Activated T-cell treated with anti-CD3 and anti-CD28 coated beads, Interleukin-2, amount 50 U/mL, for 1 hour (primary cell): ENCODE data around the gene CNTD1.
"Not testable (repeated sequence)": the region's sequence is repeated elsewhere in the genome, so short reads cannot be mapped to it uniquely, and the experiment has no call there.

Experiments
- DNase-seq: peaks from one replicate; pipeline ENCODE4 v3.0.0-alpha.2; 2020

CNTD1 gene, protein sequence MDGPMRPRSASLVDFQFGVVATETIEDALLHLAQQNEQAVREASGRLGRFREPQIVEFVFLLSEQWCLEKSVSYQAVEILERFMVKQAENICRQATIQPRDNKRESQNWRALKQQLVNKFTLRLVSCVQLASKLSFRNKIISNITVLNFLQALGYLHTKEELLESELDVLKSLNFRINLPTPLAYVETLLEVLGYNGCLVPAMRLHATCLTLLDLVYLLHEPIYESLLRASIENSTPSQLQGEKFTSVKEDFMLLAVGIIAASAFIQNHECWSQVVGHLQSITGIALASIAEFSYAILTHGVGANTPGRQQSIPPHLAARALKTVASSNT

DNA sequence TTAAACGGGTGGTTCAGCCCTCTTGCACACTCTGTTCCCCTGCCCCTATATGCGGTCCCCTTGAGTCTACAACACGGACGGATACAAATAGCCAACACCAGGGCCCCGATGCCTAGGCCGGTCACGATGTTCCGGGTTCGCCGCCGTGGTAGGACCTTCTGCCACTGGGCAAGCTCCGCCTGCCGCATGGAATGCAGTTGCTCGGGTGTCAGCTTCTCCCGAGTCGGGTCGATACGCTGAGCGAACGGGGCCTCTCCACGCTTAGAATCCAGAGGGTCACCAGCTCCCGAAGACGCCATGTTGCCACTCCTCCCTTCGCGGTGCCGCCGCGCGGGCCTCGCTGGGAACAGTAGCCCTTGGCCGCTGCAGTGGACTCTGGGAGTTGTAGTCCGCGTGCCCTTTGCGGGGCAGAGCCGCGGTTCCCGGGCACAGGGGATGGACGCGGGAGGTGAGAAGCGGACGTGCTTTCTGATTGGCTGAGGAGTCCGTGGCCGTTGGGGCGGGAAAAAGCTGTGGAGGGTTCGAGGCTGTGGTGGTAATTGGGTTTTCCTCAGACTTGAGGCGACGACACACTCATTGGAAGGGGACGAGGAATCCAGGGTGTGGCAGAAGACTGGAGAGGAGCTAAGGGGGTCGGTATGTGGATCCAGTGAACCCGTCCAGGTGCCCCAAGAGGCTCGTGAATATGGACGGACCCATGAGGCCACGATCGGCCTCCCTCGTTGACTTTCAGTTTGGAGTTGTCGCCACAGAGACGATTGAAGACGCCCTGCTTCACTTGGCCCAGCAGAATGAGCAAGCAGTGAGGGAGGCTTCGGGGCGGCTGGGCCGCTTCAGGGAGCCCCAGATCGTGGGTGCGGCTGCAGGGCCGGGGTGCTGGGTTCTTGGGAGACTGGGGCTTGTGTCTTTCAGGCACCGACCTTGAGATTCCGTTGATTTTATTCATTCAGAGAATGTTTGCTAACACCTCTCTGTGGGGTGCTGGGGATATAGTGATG is at the start of gene CNTD1, which contains the start of gene COA3:
Gene CNTD1, plus strand, starts transcription at position 479 of the 998 bp plus-strand sequence. Its CDS starts 207 bp downstream, at position 686.
Gene COA3, minus strand, starts transcription at position 322 of the 998 bp plus-strand sequence. Its CDS starts 23 bp downstream, at position 299.
- peak; percentile 76 for DNase-seq

DNA sequence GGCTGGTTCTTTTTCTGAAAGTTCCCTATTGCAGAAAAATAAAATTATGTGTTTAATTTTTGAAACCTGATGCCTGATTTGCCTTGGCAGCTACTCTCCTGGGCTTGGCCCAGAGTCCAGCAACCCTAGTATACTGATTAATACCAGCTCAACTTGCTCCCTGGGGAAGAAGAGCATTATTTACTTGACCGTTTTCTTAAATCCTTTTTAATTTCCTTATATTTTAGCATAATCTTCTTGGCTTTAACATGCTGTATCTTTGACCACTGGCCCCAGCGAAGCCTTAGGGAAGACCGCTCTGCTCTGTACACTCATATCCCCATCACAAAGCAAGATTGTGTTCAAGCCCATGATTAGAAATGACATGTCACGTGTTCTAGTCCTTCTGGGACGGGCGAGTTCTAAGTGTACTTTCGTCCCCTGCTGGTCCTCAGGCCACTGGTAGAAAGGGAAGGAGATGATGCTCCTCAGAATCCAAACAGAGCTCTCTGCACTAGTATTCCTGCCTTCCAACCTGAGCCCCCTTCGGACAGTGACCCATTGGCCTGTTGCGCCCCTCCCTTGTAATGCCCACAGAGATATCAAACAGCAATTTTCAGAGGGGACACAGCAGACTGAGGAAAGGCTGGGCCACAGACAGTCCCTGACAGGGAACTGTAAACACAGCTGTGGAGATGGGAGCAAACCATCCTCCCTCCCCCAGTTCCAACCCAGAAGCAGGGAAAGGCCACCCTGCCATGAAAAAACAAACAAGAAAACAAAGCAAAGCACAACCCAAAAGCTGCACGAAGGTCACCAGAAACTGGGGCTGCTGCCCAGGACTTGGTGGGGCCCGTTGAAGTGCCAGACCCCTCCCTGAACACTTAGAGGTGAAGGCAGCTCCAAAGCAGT is 49.5 kb upstream of the CNTD1 start:
- DNase-seq, result no peak

DNA sequence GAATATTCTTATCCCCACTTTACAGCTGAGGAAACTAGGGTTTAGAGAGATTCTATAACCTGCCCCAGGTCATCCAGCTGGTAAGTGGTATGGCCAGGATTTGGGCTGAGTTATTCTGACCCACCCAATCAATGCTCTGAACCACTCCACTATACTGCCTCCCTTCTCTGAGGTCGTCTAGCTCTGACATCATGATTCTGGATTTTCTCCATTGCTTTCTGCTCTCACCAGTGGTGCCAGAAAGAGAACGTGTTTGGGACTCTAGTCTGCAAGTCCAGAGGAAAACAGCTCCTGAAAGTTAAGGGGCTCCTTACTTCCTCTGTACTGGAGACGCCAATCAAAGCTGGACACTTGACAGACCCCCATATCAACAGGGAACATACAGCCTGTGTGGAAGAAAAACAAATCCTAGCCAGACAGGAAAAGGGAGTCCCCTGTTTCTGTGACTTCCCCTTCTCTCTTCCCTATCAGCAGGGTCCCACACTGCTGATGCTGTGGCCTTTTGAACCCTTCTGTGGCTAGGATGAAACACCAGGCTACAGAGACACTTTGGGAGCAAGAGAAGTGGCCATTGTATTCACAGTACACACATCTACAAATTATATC is 47.8 kb upstream of the CNTD1 start:
- DNase-seq, result no peak

DNA sequence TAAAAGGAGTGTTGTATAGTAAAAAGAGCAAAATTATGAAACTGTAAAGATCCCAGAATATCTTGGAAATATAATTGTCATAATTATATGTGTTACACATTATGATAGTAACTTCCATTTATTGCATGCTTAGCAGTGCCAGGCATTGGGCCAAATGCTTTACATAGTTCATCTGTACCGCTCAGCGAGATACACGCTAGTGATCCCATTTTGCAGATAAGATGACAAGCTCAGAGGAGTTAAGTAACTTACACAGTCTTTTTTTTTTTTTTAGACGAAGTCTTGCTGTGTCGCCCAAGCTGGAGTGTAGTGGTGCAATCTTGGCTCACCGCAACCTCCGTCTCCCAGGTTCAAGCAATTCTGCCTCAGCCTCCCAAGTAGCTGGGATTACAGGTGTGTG is 47.0 kb upstream of the CNTD1 start:
- DNase-seq, result no peak

DNA sequence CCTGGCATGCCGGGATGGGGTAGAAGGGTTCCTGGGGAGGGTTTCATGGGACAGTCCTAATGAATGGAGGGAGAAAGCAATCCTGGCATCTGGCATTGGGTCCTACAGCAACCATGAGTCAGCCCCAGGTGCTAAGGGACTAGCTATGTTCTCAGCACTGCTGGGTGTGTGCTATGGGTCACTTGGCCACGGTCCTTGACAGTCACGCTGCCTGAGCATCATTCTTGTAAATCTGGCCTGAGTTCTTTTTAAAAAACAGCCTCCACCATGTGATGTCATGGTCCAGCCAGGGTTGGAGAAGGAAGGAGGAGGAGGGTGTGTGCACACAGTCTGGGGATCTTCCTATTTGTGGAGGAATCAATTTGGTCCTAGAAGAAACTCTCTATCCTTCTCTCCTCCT is 43.9 kb upstream of the CNTD1 start:
- DNase-seq, result no peak

DNA sequence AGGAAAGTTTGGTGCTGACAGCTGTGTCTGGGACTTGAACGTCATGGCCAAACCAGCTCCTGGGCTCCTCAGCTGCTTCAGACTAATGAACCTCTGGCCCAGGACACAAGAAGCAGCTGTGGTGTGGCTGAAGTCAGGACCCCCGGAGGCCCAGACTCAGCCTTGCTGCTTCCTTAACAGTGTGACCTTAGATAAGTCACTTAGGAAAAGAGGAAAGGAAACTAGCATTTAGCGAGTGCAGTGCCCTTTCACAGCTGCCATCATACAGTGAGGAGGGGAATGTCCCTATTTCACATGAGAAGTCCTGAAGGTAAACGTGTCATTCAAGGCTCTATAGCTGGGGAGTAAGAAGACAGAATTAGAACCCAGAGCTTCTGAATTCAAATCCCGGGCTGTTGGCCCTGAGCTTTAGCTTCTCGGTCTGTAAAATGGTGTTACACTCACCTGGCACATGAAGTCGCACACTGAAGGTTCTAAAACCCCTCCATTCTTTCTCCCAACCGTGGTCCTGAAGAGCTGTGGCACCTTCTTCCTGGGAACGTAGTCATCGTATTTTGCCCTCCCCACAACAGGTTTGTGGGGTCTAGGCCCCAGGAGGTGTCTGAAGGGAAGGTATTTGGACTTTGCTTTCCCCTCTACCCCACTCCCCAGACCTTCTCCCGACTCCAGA is 38.5 kb upstream of the CNTD1 start:
- no peak for DNase-seq

DNA sequence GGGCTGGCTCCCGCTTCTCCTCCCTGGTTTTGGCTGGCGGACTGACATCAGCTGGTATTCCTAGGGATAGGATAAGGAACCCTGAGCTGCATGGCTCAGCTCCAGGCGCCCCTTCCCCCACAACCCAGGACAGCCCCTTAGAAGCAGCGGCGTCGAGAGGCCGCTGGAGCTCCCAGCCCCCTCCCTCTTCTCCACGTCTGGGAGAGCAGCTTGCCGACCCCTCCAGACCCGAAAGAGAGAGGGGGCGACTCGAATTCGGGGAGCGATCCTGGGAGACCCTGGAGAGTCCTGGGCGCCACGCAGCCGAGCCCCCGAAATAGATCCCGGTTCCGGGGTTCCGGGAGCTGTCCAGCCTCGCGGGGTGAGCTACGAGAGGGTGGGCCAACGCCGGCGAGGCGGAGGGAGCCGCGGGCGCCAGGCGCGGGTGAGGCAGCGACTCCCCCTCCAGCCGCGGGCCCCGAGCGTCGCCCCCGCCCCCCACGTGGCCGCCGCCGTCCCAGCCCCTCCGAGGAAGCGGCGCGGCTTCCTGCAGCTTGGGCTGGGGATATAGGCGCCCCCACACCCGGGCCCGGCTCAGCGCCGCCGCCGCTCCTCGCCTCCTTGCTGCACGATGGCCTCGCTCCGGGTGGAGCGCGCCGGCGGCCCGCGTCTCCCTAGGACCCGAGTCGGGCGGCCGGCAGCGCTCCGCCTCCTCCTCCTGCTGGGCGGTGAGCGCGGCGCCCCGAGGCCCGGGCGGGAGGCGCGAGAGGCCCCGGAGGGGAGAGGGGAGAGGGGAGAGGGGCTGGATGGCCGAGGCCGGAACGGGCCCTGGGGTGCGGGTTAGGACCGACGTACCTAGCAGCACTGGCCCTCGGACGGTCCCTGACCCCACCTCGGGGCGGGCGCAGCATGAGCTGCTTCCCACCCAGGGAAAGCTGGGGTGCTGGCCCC is 37.7 kb upstream of the CNTD1 start, which contains the start of gene RAMP2:
Gene RAMP2, plus strand, starts transcription at position 576 of the 930 bp plus-strand sequence. Its CDS starts 35 bp downstream, at position 611.
- no peak for DNase-seq

DNA sequence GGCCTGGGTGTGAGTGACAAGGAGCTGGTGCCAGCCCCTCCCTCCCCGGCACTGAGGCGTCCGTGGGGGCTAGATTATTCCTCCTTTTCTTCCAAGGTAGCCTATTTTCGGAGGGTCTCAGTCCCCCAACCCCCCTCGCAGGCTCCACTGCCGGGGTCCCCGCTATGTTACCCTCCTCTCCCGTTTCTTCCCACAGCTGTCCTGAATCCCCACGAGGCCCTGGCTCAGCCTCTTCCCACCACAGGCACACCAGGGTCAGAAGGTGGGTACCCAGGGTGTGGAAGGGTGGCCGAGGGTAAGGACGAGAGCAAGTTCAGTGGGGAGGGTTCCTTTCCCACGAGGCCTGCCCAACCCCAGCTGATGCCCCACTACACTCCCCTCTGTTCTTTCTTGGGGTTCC is 37.0 kb upstream of the CNTD1 start:
- DNase-seq, result no peak

DNA sequence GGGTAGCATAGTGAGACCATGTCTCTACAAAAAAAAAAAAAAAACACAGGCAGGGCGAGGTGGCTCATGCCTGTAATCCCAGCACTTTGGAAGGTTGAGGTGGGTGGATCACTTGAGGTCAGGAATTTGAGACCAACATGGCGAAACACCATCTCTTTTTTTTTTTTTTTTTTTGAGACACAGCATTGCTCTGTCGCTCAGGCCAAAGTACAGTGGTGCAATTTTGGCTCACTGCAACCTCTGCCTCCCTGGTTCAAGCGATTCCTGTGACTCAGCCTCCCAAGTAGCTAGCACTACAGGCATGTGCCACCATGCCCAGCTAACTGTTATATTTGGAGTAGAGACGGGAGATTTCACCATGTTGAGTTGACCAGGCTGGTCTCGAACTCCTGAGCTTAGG is 32.5 kb upstream of the CNTD1 start:
- no peak for DNase-seq

DNA sequence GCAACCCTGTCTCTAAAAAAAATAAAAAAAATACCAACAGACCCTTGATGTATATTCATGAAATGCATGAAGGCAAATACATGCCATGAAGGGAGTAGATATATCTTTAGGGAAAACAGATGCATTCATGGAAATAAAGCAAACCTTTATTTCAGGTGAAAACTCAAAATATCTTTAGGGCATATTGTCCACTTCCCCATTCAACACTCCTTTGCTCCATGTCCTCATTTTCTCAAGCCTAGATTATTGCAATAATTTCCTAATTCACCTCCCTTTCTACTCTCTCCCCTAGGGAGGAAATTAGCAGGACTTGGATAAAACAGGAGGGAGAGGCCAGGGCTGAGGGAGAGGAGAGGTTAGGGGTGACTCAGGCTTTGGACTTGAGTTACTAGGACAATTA is 31.1 kb upstream of the CNTD1 start:
- no peak for DNase-seq

DNA sequence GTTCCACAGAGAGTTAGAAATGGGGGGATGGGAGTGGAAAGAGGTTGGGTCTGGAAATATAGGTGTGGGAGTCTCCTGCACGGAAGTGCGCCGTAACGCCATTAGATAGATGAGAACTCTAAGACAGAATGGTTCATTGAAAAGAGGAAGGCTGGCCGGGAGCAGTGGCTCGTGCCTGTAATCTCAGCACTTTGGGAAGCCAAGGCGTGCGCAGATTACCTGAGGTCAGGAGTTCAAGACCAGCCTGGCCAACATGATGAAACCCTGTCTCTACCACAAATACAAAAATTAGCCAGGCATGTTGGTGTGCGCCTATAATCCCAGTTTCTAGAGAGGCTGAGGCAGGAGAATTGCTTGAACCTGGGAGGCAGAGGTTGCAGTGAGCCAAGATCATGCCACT is 30.7 kb upstream of the CNTD1 start:
- not testable (repeated sequence) for DNase-seq

DNA sequence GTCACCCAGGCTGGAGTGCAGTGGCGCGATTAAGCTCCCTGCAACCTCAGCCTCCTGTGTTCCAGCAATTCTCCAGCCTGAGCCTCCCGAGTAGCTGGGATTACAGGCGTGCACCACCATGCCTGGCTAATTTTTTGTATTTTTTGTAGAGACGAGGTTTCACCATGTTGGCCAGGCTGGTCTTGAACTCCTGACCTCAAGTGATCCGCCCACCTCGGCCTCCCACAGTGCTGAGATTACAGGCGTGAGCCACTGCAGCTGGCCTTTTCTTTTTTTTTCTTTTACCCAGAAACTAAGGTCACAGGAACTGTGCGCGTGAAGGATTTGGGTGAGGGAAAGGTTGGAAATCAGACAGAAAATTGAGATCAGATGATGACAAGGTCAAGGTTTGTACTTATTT is 28.7 kb upstream of the CNTD1 start:
- DNase-seq, result not testable (repeated sequence)

DNA sequence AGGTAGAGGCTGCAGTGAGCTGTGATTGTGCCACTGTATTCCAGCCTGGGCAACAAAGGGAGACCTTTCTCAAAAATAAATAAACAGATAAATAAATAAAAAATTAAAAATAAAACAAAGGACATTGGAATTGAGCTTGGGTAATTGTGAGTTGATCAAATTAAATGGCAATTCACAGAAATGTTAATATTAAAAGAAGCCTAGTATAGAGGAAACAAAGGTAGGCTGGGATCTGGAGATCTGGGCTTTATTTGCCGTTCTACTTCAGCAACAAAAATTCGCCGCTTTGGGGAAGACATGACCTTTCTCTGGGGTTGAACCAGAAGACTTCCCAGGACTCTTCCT is 25.7 kb upstream of the CNTD1 start:
- no peak for DNase-seq

DNA sequence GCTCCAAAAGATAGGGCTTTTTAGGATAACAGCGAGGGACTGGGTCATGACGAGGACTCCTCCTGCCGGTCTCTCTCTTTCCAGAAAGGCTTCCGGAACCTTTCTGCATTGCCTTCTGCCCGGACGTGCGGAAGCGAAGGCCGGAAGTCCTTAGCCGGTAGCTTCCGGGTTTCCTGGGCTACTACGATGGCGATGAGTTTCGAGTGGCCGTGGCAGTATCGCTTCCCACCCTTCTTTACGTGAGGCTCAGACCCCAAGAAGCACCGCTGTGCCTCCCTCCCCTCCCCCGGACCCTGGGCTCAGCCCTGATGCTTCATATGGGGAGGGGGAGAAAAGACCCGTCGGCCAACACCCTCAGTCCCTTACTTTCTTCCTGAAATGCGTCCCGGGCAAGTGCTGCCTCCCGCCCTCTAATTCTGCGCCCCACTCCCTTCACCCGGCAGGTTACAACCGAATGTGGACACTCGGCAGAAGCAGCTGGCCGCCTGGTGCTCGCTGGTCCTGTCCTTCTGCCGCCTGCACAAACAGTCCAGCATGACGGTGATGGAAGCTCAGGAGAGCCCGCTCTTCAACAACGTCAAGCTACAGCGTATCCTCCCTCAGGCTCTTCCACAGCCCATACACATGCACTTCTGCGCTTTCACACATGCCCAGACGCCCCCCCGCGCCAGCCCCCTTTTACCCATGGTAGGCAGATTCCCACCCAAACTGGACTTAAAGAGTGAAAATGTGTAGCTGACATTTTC is 25.2 kb upstream of the CNTD1 start, which contains the start of gene VPS25:
Gene VPS25, plus strand, starts transcription at position 160 of the 746 bp plus-strand sequence. Its CDS starts 27 bp downstream, at position 187.
- DNase-seq, result peak; percentile 78

DNA sequence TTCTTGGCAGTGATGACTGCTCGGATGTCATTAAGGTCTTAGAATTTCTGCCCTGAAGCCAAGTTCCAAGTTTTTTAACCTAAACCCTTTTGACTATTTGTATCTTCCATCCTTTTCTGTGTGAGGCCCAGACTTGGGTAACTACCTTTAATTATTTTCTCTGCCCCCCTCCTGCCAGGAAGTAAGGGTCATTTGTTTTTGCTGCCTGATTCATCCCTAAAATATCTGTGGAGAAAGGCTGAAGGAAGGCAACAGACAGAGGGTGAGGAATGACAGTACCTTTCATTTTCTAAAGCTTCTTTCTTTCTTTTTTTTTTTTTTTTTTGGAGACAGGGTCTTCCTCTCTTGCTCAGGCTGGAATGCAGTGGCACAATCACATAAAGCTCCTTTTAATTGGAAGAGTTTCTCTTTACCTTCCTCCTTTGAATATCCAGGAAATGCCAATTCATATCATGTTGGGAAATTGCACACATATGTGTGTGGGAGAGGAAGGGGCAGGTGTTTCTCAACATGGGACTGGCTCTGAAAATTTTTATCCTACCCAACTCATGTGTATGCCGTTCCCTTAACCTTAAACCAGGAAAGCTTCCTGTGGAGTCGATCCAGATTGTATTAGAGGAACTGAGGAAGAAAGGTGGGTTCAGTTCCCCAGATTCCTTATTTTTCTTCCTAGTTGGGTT is 24.5 kb upstream of the CNTD1 start:
- DNase-seq, result no peak

DNA sequence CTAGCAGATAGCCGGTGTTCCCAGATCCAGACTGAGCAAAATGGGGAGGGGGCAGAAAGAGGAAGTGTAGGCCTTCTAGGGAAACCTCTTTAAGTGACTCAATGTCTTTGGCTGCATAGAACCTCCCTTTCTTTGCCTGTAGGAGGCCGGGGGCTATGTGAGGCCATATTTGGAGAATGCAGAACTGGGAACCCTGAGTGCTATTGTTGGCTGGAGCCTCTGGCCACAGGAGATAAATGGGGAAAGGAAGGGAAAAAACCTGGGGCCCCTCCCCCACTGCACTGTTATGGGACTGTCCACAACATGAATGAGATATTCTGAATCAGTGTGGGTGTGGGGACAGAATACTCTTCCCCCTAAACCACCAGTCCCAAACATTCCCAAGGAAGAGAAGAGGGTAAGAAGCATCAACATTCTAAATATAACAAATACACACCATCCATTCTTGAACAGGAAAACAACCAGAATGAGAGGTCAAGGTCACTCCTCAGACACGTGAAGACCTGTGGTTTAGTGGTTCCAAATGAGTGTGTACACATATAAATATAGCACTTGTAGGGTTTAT is 23.0 kb upstream of the CNTD1 start:
- DNase-seq, result no peak

DNA sequence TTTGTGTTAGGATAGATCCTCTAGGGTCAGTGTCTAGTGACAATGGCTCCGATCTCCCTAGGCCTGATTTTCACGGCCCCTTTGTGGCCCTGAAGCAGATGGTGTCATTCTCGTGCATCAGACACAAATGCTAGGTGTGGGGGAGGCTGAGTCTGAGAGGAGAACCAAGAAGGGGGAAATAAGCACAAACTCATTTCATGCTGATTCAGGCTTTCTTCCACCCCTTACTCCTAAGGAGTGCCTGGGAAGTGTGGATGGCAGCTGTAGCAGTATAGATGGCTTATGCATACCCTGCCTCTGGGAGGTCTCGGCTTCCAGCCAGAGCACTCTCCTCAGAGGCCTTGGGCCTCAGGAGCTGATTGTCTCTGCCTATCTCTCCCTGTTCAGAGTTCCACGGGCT is 20.1 kb upstream of the CNTD1 start:
- no peak for DNase-seq

DNA sequence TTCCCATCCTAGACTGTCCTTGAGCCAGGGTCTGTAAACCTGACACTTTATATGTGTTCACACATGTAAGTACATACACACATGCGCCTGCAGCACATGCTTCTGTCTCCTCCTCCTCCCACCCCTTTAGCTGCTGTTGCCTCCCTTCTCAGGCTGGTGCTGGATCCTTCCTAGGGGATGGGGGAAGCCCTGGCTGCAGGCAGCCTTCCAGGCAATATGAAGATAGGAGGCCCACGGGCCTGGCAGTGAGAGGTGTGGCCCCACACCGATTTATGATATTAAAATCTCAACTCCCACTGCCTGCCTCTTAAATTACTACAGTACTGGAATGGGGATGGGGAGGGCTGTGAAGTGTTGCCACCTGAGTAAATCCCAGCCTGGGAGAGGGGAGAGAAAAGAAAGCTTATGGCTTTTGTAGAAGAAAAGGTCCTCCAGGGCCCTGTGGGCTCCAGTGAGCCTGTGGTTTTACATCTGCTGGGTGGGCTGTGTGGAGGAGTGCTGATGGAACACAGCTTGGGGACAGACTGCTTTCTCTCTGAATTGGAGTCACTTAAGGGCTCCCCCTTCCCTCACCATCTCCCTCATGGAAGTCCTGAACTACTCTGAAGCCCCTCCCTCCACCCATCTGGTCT is 19.2 kb upstream of the CNTD1 start:
- no peak for DNase-seq
